ENCODE measurements around the gene MAP7D2.
A peak's percentile ranks its signal among the peaks of the same experiment; 100 is the strongest.

The MAP7D2 gene

DNA sequence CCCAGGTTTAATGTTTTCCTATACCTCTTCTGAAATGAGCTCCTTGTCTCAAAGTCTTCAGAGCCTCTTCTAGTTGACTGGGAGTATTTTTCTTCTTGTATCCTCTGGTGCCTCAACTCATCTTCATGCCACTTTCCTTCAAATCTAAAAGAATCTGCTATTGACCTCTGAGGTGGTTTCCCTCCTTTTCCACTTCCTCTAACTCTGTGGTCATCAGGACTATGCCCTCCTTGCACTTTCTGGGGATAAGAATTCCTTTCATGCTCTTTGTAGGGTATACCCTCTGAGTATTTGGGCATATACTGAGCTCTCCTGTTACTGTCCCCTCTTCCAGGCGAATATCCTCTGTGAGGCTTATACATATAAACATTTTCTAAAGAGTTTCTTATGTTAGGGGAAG, 150.7 kb downstream of the MAP7D2 start:
- ATAC-seq: no peak
- no peak for DNase-seq

DNA sequence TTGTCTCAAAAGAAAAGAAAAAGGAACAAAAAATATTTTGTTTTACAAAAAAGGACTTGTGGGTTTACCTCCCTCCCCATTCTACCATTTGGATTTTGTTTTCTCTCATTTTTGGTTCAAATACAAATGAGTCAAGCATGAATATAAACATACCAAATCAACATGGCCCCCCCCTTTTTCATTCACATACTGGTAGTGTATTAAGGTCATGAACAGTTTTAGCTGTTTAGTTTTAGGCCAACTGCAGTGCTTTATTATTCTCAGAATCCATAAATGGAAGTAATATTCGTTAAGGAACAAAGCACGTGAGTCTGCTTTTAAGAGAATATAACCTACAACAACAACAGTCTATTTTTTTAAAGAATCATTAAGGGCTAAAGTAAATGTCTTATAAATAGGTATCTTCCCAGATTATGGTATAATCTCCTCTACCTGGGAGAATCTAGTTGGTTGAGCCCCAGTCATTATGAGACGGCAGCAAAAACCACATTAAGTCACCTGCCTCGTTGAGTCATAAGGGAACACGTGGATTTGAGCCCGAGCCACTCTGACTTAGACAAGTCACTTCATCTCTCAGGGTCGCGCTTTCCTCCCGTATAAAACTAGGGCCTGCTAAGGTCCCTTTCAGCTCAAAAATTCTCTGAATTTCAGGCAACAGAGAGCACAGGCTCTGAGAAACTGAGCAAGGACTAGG, 152.5 kb downstream of the MAP7D2 start:
- DNase-seq: peak; percentile 17
- ATAC-seq: peak; percentile 81

GRCh38 chrX:19960913-19961312, 155.8 kb downstream of the MAP7D2 start:
- DNase-seq (no peak), ATAC-seq (no peak)

DNA sequence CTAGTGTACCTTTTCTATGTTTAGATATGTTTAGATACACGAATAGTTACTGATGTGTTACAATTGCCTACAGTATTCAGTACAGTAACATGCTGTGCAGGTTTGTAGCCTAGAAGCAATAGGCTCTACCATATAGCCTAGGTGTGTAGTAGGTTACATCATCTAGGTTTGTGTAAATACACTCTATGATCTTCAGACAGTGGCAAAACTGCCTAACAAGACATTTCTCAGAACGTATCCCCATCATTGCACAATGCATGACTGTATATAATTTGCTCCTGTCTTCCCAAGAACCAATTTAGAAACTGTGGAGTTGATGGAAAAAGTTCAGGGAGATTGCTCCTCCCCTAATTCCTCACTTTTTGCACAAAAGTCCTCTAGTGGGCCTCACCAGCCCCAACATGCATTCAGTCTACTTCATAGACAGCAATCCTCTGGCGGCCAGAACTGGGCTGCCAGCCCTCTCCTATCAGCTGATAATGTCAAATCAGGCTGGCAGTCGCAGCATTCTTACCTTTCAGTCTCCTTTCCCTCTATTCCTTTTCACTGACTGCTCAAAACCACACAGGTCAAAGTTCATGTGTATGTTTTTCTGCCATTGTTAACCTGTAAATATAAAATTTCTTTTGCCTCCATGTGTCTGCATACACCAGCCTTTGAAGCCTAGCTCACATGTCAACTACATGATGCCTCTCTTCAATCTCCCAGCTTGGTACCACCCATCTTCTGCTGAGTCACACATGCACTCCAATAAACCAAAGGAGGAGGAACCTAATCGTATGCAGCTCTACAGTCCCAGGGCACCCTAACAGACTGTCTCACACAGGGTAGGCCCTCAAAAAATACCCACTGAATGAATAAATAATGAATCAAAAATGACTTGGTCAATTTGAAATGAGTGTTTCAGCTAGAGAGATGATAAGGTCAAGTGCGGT, 157.9 kb downstream of the MAP7D2 start:
- DNase-seq (no peak), ATAC-seq (no peak)

GRCh38 chrX:19956923-19957322, 159.8 kb downstream of the MAP7D2 start:
- ATAC-seq (no peak), DNase-seq (no peak)
